H1 (cell line): ENCODE measurements around the gene MGLL. TPM values are rescaled to one million over a fixed set of nuclear protein-coding genes. Genes with fewer than 3 reads are reported as not detected.

Experiments
- CTCF ChIA-PET: fragments of 300-600 bp; sonication (Branson Sonifier 250); formaldehyde crosslinking; loops from one replicate; lab custom pipeline; 2021; ENCODE audit not compliant: partially characterized antibody; lab: Charles Lee
- POLR2A ChIA-PET: fragments of 300-600 bp; sonication (Branson Sonifier 250); formaldehyde crosslinking; loops from one replicate; lab custom pipeline; 2021; ENCODE audit warnings: inconsistent platforms; ENCODE audit not compliant: partially characterized antibody; lab: Charles Lee
- DNase-seq, 2 experiments: peaks; one replicate each; pipeline versions ENCODE4 v3.0.0 to v3.0.0-alpha.2; 2010 to 2022; ENCODE audit warnings: low spot score in 2 of 2, low read depth in 1 of 2, mixed read lengths in 1 of 2
- FAIRE-seq: peaks from 2 replicates; lab custom pipeline; 2011; peaks lifted over from hg19 to GRCh38; lab: Jason Lieb, UNC
- H2AFZ ChIP-seq: 2 replicates; pipeline ENCODE4 v1.8.1; 2012; ENCODE audit warnings: low read length, inconsistent platforms
- H2AK5ac ChIP-seq: 2 replicates; pipeline ENCODE4 v1.6.1; 2013; ENCODE audit warnings: low read depth, low read length
- H2BK120ac ChIP-seq: replicated peaks from 2 replicates; pipeline ENCODE3; 2013; ENCODE audit warnings: low read depth, low read length, inconsistent platforms
- H2BK12ac ChIP-seq: 2 replicates; pipeline ENCODE4 v1.6.1; 2013; ENCODE audit warnings: low read depth, low read length
- H2BK15ac ChIP-seq: 2 replicates; pipeline ENCODE4 v1.6.1; 2013; ENCODE audit warnings: low read length
- H2BK20ac ChIP-seq: 2 replicates; pipeline ENCODE4 v1.6.1; 2013; ENCODE audit warnings: low read length
- H2BK5ac ChIP-seq: 2 replicates; pipeline ENCODE4 v1.6.1; 2013; ENCODE audit warnings: low read depth, low read length
- H3K14ac ChIP-seq: 2 replicates; pipeline ENCODE4 v1.6.1; 2013; ENCODE audit warnings: inconsistent platforms; ENCODE audit not compliant: insufficient read length
- H3K18ac ChIP-seq: 2 replicates; pipeline ENCODE4 v1.6.1; 2013; ENCODE audit warnings: low read length; ENCODE audit errors: extremely low read depth
- H3K23ac ChIP-seq: 2 replicates; pipeline ENCODE4 v1.6.1; 2013; ENCODE audit warnings: inconsistent platforms; ENCODE audit not compliant: insufficient read length
- H3K23me2 ChIP-seq: 2 replicates; pipeline ENCODE4 v1.6.1; 2013; ENCODE audit warnings: low read depth, low read length
- H3K27ac ChIP-seq: 2 replicates; pipeline ENCODE4 v1.6.1; 2011; ENCODE audit warnings: low read depth, low read length, inconsistent platforms
- H3K27me3 ChIP-seq, 4 experiments: replicated peaks in 1 of 4; 1 replicate in 1 of 4; 2 replicates in 3 of 4; pipeline versions ENCODE4 v1.6.1 to v1.8.1; 2011 to 2013; ENCODE audit warnings: low read length in 3 of 4, mild to moderate bottlenecking in 3 of 4, inconsistent platforms in 2 of 4, mixed read lengths in 2 of 4, moderate library complexity in 1 of 4; ENCODE audit not compliant: control insufficient read depth in 3 of 4, insufficient read depth in 3 of 4; ENCODE audit errors: extremely low read depth in 1 of 4
- H3K36me3 ChIP-seq, 4 experiments: 2 replicates each; pipeline versions ENCODE4 v1.6.1 to v1.8.1; 2011 to 2013; ENCODE audit warnings: mild to moderate bottlenecking in 4 of 4, low read length in 3 of 4, moderate library complexity in 2 of 4, control low read depth in 1 of 4, inconsistent platforms in 1 of 4; ENCODE audit not compliant: insufficient read depth in 4 of 4, control insufficient read depth in 2 of 4
- H3K4ac ChIP-seq: replicated peaks from 2 replicates; pipeline ENCODE3; 2013; ENCODE audit warnings: low read length, low read depth, mixed read lengths, inconsistent platforms; ENCODE audit not compliant: insufficient read length
- H3K4me1 ChIP-seq, 4 experiments: replicated peaks in 1 of 4; 1 replicate in 1 of 4; 2 replicates in 3 of 4; pipeline versions ENCODE4 v1.6.1 to v1.8.1; 2011 to 2013; ENCODE audit warnings: low read length in 3 of 4, inconsistent platforms in 2 of 4, mixed read lengths in 1 of 4; ENCODE audit not compliant: insufficient read depth in 4 of 4, control insufficient read depth in 3 of 4
- H3K4me2 ChIP-seq, 2 experiments: 2 replicates each; pipeline versions ENCODE4 v1.6.1 to v1.8.1; 2011 to 2013; ENCODE audit warnings: low read depth in 2 of 2, low read length in 2 of 2, control low read depth in 1 of 2, inconsistent platforms in 1 of 2, mild to moderate bottlenecking in 1 of 2; ENCODE audit not compliant: insufficient read depth in 1 of 2
- H3K4me3 ChIP-seq, 4 experiments: fragments of 200-600, 300-600 bp in 1 of 4; sonication (generic), shearing (Covaris generic), sonication (Bioruptor Twin) in 1 of 4; 2 replicates each; pipeline versions ENCODE4 v1.5.1 to v1.8.1; 2011 to 2016; ENCODE audit warnings: low read length in 4 of 4, low read depth in 3 of 4, control low read depth in 2 of 4, inconsistent platforms in 2 of 4, mild to moderate bottlenecking in 2 of 4, mixed read lengths in 1 of 4, moderate library complexity in 1 of 4; ENCODE audit not compliant: insufficient read depth in 2 of 4; ENCODE audit errors: extremely low read depth in 1 of 4
- H3K56ac ChIP-seq: replicated peaks from 2 replicates; pipeline ENCODE3; 2013; ENCODE audit warnings: low read depth, mild to moderate bottlenecking, mixed read lengths, low read length, inconsistent platforms; ENCODE audit not compliant: insufficient read length
- H3K79me1 ChIP-seq: 2 replicates; pipeline ENCODE4 v1.6.1; 2013; ENCODE audit warnings: low read depth, low read length, control low read depth
- H3K79me2 ChIP-seq, 2 experiments: 2 replicates each; pipeline versions ENCODE4 v1.6.1 to v1.8.1; 2012 to 2013; ENCODE audit warnings: low read length in 2 of 2, mild to moderate bottlenecking in 2 of 2, inconsistent platforms in 1 of 2; ENCODE audit not compliant: insufficient read depth in 2 of 2, control insufficient read depth in 1 of 2
- H3K9ac ChIP-seq, 4 experiments: replicated peaks in 1 of 4; 1 replicate in 1 of 4; 2 replicates in 3 of 4; pipeline versions ENCODE4 v1.6.1 to v1.8.1; 2011 to 2013; ENCODE audit warnings: low read depth in 3 of 4, low read length in 3 of 4, control low read depth in 2 of 4, mild to moderate bottlenecking in 2 of 4, moderate library complexity in 2 of 4, inconsistent platforms in 1 of 4; ENCODE audit errors: extremely low read depth in 1 of 4
- H3K9me3 ChIP-seq, 2 experiments: 2 replicates each; pipeline versions ENCODE4 v1.6.1 to v1.8.1; 2012 to 2013; ENCODE audit warnings: mild to moderate bottlenecking in 2 of 2, moderate library complexity in 2 of 2, control low read depth in 1 of 2, inconsistent platforms in 1 of 2, low read depth in 1 of 2, low read length in 1 of 2, mixed read lengths in 1 of 2; ENCODE audit not compliant: insufficient read depth in 2 of 2
- H4K20me1 ChIP-seq, 2 experiments: replicated peaks in 1 of 2; 2 replicates each; pipeline versions ENCODE3 to v1.8.1; 2011 to 2013; ENCODE audit warnings: inconsistent platforms in 2 of 2, low read length in 2 of 2, mild to moderate bottlenecking in 1 of 2; ENCODE audit not compliant: insufficient read depth in 2 of 2, control insufficient read depth in 1 of 2
- H4K5ac ChIP-seq: 2 replicates; pipeline ENCODE4 v1.6.1; 2013; ENCODE audit warnings: low read length, low read depth, mixed read lengths, inconsistent platforms; ENCODE audit not compliant: insufficient read length
- H4K8ac ChIP-seq: 2 replicates; pipeline ENCODE4 v1.8.0; 2013; ENCODE audit warnings: mild to moderate bottlenecking, moderate library complexity, low read length, inconsistent platforms; ENCODE audit not compliant: insufficient read depth; ENCODE audit errors: extremely low read depth
- H4K91ac ChIP-seq: replicated peaks from 2 replicates; pipeline ENCODE3; 2013; ENCODE audit warnings: low read length, mixed read lengths, inconsistent platforms; ENCODE audit not compliant: insufficient read length
- ASH2L ChIP-seq: fragments of 200-600, 300-600 bp; sonication (generic); IDR thresholded peaks from one replicate; pipeline ENCODE4 v1.7.1; 2017; ENCODE audit warnings: low read length
- BACH1 ChIP-seq: IDR thresholded peaks from 2 replicates; pipeline ENCODE4 v1.6.1; 2012; ENCODE audit warnings: low read length, improper control_type of control experiment
- CTBP2 ChIP-seq: IDR thresholded peaks from 2 replicates; pipeline ENCODE4 v1.7.0; 2011; ENCODE audit warnings: borderline replicate concordance, mild to moderate bottlenecking, moderate library complexity, mixed read lengths, low read length; ENCODE audit not compliant: insufficient read depth, insufficient read length
- TAF7 ChIP-seq: optimal IDR thresholded peaks from 2 replicates; pipeline ENCODE3; 2011; ENCODE audit warnings: low read depth, mild to moderate bottlenecking, inconsistent platforms, low read length, moderate library complexity, borderline replicate concordance
- WGBS, 2 experiments: shearing (Covaris generic) in 1 of 2; methylation state at CpG; one replicate each; pipeline versions ENCODE4 v1.1.6 to v1.1.7; 2013 to 2015; ENCODE audit warnings: low lambda C conversion rate in 2 of 2, mixed read lengths in 2 of 2, inconsistent platforms in 1 of 2, low coverage in 1 of 2, missing lambda C conversion rate in 1 of 2; ENCODE audit not compliant: insufficient replicate concordance in 2 of 2, insufficient coverage in 1 of 2, insufficient read length in 1 of 2; ENCODE audit errors: extremely low coverage in 1 of 2, missing lambda C conversion rate in 1 of 2; 5-methylcytosine and 5-hydroxymethylcytosine counted together
- polyA plus RNA-seq, 7 experiments: library from polyadenylated mRNA; depleted of rRNA in 3 of 7; stranded (reverse) in 5 of 7; unstranded in 2 of 7; fragments of >200 nt in 5 of 7; fragments of 200-250 nt in 2 of 7; gene quantifications; 1 replicate in 5 of 7; 2 replicates in 1 of 7; 4 replicates in 1 of 7; pipeline versions ENCODE4 v1.2.1 to v1.2.3, GENCODE V29; 2011 to 2013; ENCODE audit warnings: missing spikeins in 2 of 7, mixed read lengths in 2 of 7
- total RNA-seq: library from RNA; stranded (reverse); fragmentation: NEBNext Ultra II Directional; extraction: Animal tissue kit (Norgen Biotek cat#: 25700); gene quantifications from 2 replicates; pipeline ENCODE4 v1.2.1, GENCODE V29; 2021

MGLL gene
- total and polyA plus RNA-seq, 2 of the 8 experiments (the other 6 are each of a cell fraction or from before 2014, with no cell fraction given): 0.05 to 0.34 TPM

GRCh38 chr3:127784283-127784682, 38.0 kb downstream of the MGLL start:
- Histone ChIP-seq H3K4me1 (no peaks in the 10 kb centered on the region; a peak in 1 of 7 replicates), H4K5ac (no peak overlapping the region), H4K91ac (no peak overlapping the region), H3K27ac (no peak overlapping the region), H2BK20ac (no peak overlapping the region), H2BK5ac (no peak overlapping the region), H3K36me3 (no peaks in the 10 kb centered on the region), H3K79me2 (no peaks in the 10 kb centered on the region), H3K4me2 (no peak overlapping the region), H3K27me3 (no peaks in the 10 kb centered on the region), H3K18ac (no peak overlapping the region), H2AK5ac (no peak overlapping the region), H3K23ac (no peak overlapping the region), H3K56ac (no peak overlapping the region), H3K23me2 (no peaks in the 10 kb centered on the region), H3K4ac (no peak overlapping the region), H2BK12ac (no peak overlapping the region), H4K20me1 (peaks cover 0 to 2% of the 10 kb centered on the region in 2 experiments), H2BK15ac (no peak overlapping the region), H4K8ac (no peak overlapping the region), H3K79me1 (no peaks in the 10 kb centered on the region), H2BK120ac (no peak overlapping the region), H3K9me3 (no peaks in the 10 kb centered on the region), H3K9ac (no peak overlapping the region), H3K14ac (no peak overlapping the region), H2AFZ (no peak overlapping the region), H3K4me3 (no peak overlapping the region)
- FAIRE-seq (no peak), DNase-seq (no peak)
- ChIA-PET POLR2A (no interaction called here), CTCF (interaction anchor here (1.1 to 2.6 kb wide), 5 partner anchors 15 to 176 kb away, joined by 3 to 11 read pairs (median 3); no protein-coding TSS in a partner anchor)
- no peak for TF ChIP-seq CTBP2
- TF ChIP-seq BACH1: no peak
- no peak for TF ChIP-seq ASH2L
- no peak for TF ChIP-seq TAF7
- WGBS, 2 experiments: 91% methylated on average over 7 of the region's 7 CpGs; no CpG with 5 or more reads in 1 of the 2 experiments
